ENCODE results near the gene ATP6AP1.

GRCh38 chrX:154430916-154431315, 2.4 kb downstream of the ATP6AP1 start:
- TF ChIP-seq CTCF (IDR thresholded peaks at IDR 0.05; ENCODE audit: low read depth, low read length) (no peak), EZH2phosphoT487 (IDR thresholded peaks at IDR 0.05; ENCODE audit: low read depth) (no peak)
